ENCODE measurements around the gene MED15.
A peak's percentile ranks its signal among the peaks of the same experiment; 100 is the strongest.

MED15 gene

DNA sequence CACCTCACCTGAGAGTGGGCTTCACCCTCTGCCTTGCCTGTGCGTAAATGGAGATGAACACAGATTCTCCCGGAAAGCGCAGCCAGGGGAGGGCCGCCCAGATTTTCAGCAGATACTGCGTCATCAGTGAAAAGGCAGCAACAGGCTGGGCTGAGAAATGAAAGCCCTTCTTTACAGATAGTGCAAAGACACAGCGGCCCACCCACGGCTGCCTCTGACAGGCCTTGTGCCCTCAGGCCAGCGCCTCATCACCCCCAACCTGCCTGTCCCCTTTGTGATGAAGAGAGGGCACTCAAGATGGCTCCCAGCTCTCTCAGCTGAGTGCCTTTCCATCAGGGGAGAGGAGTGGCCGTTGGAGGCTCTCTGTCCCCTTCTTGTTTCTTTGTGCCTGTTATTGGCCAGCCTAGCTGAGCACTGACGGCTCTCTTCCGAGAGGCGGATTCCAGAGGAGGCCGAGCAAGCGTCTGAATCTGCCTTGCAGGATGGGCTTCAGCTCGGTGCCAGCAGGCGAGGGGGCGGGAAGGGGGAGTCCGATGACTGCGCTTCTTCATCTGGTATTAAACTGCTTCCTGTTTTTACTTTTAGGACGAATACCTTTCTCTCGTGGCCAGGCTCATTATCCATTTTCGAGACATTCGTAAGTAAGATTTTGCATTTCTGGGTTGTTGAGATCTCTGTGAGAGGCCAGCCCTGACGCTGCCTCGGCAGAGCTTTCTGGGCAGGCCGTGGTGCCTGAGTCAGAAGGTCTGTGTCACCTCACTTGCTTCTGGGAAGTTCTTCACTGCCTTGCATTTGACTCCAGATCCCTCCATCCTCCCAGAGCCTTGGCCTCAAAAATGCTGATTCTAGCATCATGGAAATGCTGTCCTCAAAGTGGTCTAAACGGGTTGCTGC is 43.7 kb downstream of the MED15 start:
- no peak for DNase-seq (ENCODE audit: low read depth, low spot score)
- peak overlapping the region; percentile 5 for H3K9ac ChIP-seq (ENCODE audit: insufficient read length)

DNA sequence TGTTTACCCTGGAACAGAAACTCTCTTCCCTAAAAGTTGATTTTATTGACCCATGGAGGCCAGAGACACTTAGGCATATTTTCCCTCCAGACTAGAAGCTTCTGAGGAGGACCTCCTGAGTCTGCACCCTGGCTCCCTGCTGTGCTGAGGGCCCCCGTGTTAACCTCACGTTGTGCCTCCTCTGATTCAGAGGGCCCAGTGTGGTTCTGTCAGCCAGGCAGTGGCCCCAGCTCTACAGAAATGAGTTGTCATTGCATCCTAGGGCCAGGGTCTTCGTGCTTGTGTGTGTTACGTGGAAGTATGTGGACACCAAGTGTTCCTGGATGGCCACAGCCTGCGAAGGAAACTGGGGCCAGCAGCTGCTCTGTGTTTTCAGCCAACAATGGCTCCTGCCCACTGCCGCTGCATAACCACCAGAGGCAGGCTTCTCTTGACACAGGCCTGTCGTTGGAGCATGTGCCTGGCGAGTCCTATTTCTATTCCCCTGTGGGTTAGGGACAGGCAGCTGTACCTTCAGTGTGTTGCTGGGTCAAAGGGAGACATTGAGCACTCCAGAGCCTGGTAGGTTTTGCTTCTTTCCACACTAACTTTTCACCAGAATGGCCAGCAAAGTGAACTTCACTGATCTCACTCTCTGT is 44.5 kb downstream of the MED15 start:
- no peak overlapping the region for H3K9ac ChIP-seq (ENCODE audit: insufficient read length)
- no peak for DNase-seq (ENCODE audit: low read depth, low spot score)
- H3K27ac ChIP-seq: 0 out of 2 replicates have a peak overlapping the region, but pooled peaks have one; percentile 49
- TF ChIP-seq EZH2 (IDR thresholded peaks at IDR 0.05) (no peak), FOXP2 (optimal IDR thresholded peaks at IDR 0.05; ENCODE audit: control extremely low read depth, extremely low read length, insufficient read depth) (no peak), POLR2AphosphoS5 (IDR thresholded peaks at IDR 0.05; ENCODE audit: borderline replicate concordance, low read depth, low read length) (no peak)
- H3K9me3 ChIP-seq (ENCODE audit: low read depth, low read length): no peaks in the 10 kb centered on the region
- peaks cover 55% of the 10 kb centered on the region for H3K36me3 ChIP-seq (ENCODE audit: insufficient read depth, low read length)
- H3K4me3 ChIP-seq: no peak overlapping the region

More for the DNA sequence above, 43.7 kb downstream of the MED15 start:
- peaks cover 48% of the 10 kb centered on the region for H3K36me3 ChIP-seq (ENCODE audit: insufficient read depth, low read length)
- H3K4me3 ChIP-seq: no peak overlapping the region
- no peak for TF ChIP-seq POLR2AphosphoS5 (IDR thresholded peaks at IDR 0.05; ENCODE audit: borderline replicate concordance, low read depth, low read length)
- TF ChIP-seq FOXP2 (optimal IDR thresholded peaks at IDR 0.05; ENCODE audit: control extremely low read depth, extremely low read length, insufficient read depth): no peak
- no peak for TF ChIP-seq EZH2 (IDR thresholded peaks at IDR 0.05)
- no peaks in the 10 kb centered on the region for H3K9me3 ChIP-seq (ENCODE audit: low read depth, low read length)
- peak overlapping the region; percentile 49 for H3K27ac ChIP-seq

DNA sequence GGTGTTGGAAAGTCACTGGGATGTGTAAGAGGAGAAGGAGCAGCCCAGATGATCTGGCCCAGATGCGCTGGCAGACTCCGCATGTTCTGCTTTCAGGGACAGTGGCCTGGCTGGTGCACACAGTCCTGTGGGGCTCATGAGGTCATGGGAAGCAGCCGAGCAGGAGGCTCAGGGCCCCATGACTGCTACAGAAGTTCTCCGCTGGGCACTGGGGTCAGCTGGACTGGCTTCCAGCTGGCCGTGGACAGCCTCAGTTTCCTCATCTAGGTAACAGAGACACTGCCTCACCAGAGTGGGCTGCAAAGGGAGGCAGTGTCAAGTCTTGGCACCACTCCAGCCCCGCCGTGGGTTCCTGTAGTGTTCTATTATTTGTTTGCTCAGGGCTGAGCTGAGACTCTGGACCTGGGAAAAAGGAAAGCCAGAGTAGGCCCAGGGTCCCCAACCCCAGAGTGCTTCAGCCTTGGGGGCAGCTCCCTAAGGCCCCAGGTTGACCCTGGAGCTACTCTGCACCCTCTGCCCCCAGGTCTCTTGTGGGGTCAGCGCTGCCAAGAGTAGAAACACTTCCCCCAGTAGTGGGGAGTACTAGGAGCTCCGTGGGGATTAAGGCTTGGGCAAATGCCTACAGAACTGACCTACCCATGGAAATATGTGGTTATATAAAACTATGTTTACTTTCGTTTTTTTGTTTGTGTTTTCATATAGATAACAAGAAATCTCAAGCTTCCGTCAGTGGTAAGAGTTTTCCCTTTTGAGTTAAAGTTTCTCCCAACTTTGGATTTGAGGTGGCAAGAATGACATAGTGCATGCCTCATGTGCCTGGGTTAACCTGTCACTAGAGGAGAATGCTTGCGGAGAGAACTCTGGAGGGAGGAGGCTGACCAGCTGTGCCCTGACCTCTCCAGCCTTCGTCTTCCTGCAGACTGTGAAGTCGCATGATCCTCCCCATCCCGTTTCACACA is 45.3 kb downstream of the MED15 start:
- Histone ChIP-seq H3K4me3 (no peak overlapping the region), H3K27ac (no peak overlapping the region)

DNA sequence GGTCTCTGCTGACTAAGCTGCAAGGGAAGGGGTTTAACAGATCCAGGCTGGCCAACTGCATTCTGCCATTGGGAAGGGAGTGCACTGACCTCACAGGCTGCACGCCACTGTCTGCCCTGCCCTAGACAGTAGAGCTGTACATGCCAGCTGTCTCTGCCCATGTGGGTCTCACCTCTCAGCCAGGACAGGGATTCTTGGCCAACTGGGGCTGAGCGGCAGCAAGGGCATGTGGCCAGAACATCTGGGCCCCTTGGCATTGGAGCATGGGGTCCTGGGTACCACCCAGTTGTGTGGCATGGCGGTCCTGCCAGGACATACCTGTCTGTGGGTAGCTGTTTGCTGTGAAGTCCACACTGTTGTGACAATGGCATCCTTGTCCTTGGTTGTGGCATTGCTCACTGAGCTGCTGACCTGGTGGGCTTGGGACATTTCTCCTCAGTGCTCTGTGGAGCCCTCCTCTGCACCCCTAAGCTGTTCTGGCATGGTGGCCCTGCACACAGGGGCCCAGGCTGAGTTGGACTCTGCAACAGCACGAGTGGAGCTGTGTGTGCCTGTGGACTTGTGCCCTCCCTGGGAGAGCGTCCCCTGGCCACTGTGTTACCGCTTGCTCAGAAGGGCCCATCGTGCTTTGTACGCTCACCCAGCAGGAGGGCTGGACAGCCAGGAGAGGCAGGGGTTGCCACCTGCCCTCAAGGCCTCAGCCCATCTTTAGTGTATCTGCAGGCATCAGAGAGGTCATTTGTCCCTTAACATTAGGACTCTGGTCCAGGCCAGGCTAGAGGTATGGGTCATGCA is 46.7 kb downstream of the MED15 start:
- Histone ChIP-seq H3K9ac (ENCODE audit: insufficient read length) (no peak overlapping the region), H3K9me3 (ENCODE audit: low read depth, low read length) (no peaks in the 10 kb centered on the region), H3K36me3 (ENCODE audit: insufficient read depth, low read length) (peaks cover 77% of the 10 kb centered on the region), H3K4me3 (no peak overlapping the region), H3K27ac (no peak overlapping the region)
- TF ChIP-seq EZH2 (IDR thresholded peaks at IDR 0.05) (no peak), FOXP2 (optimal IDR thresholded peaks at IDR 0.05; ENCODE audit: control extremely low read depth, extremely low read length, insufficient read depth) (no peak), POLR2AphosphoS5 (IDR thresholded peaks at IDR 0.05; ENCODE audit: borderline replicate concordance, low read depth, low read length) (no peak)
- DNase-seq (ENCODE audit: low read depth, low spot score): no peak

More for the DNA sequence above, 45.3 kb downstream of the MED15 start:
- no peak for DNase-seq (ENCODE audit: low read depth, low spot score)
- Histone ChIP-seq H3K9me3 (ENCODE audit: low read depth, low read length) (no peaks in the 10 kb centered on the region), H3K36me3 (ENCODE audit: insufficient read depth, low read length) (peaks cover 63% of the 10 kb centered on the region), H3K9ac (ENCODE audit: insufficient read length) (no peak overlapping the region)
- no peak for TF ChIP-seq FOXP2 (optimal IDR thresholded peaks at IDR 0.05; ENCODE audit: control extremely low read depth, extremely low read length, insufficient read depth)
- TF ChIP-seq EZH2 (IDR thresholded peaks at IDR 0.05): no peak
- no peak for TF ChIP-seq POLR2AphosphoS5 (IDR thresholded peaks at IDR 0.05; ENCODE audit: borderline replicate concordance, low read depth, low read length)

DNA sequence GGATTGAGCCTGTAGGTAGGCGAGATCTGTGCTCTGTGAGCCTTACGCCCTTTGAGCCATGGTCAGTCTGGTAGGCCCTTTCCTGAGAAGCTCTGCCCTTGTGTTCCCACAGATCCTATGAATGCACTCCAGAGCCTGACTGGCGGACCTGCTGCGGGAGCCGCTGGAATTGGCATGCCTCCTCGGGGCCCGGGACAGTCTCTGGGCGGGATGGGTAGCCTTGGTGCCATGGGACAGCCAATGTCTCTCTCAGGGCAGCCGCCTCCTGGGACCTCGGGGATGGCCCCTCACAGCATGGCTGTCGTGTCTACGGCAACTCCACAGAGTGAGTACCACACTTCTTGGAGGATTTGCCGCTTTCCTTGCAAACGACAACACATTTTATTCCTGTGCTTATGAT is 47.4 kb downstream of the MED15 start:
- no peak overlapping the region for H3K4me3 ChIP-seq
- no peak overlapping the region for H3K27ac ChIP-seq
- peaks cover 84% of the 10 kb centered on the region for H3K36me3 ChIP-seq (ENCODE audit: insufficient read depth, low read length)
- TF ChIP-seq POLR2AphosphoS5 (IDR thresholded peaks at IDR 0.05; ENCODE audit: borderline replicate concordance, low read depth, low read length) (no peak), FOXP2 (optimal IDR thresholded peaks at IDR 0.05; ENCODE audit: control extremely low read depth, extremely low read length, insufficient read depth) (no peak), EZH2 (IDR thresholded peaks at IDR 0.05) (no peak)
- no peaks in the 10 kb centered on the region for H3K9me3 ChIP-seq (ENCODE audit: low read depth, low read length)
- DNase-seq (ENCODE audit: low read depth, low spot score): no peak
- H3K9ac ChIP-seq (ENCODE audit: insufficient read length): no peak overlapping the region

DNA sequence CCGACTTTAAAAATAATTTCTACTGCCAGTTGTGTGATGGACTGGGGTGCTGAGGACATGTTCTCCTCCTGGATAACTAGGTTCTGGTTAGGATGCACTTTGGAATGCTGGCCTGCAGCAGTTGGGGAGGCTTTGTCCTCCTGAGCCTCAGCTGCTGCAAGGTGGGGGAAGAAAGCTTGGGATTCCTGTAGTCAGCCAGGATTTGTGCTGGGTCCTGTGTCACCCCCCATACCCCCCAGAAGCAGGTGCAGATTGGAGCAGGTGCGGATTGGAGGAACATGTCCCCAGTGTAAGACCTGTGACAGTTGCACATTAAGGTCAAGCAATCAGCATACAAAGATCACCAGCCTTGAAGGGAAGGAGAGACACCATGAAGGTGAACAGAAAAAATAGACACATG is 51.1 kb downstream of the MED15 start:
- Histone ChIP-seq H3K9me3 (ENCODE audit: low read depth, low read length) (no peaks in the 10 kb centered on the region), H3K27ac (no peak overlapping the region), H3K36me3 (ENCODE audit: insufficient read depth, low read length) (peaks cover 60% of the 10 kb centered on the region), H3K4me3 (no peak overlapping the region), H3K9ac (ENCODE audit: insufficient read length) (no peak overlapping the region)
- DNase-seq (ENCODE audit: low read depth, low spot score): no peak
- no peak for TF ChIP-seq FOXP2 (optimal IDR thresholded peaks at IDR 0.05; ENCODE audit: control extremely low read depth, extremely low read length, insufficient read depth)
- TF ChIP-seq EZH2 (IDR thresholded peaks at IDR 0.05): no peak
- TF ChIP-seq POLR2AphosphoS5 (IDR thresholded peaks at IDR 0.05; ENCODE audit: borderline replicate concordance, low read depth, low read length): no peak

DNA sequence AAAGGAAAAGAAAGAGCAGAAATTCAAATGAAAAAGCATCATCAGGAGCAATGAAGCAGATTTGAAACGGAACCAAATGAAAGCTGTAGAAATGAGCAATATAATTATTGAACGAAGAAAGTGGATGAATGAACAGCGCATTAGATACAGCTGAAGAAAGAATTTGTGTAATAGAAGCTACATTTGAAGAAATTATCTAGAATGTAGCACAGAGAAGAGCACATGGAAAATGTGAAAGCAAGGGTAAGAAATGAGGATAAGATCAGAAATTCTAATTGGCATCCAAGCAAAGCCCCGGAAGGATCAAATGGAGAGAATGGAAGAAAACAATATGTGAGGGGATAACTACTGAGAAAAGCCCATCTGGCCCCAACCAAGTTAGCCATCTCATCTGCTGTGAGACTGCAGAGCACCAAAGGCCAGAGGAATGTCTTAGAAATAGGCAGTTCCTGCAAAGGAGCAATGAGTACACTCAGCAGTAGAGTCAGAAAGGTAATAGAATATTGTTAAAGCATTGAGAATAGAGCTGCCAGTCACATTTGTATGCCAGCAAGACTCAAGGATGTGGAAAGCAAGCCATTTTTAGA is 51.9 kb downstream of the MED15 start:
- Histone ChIP-seq H3K27ac (no peak overlapping the region), H3K9me3 (ENCODE audit: low read depth, low read length) (no peaks in the 10 kb centered on the region), H3K36me3 (ENCODE audit: insufficient read depth, low read length) (peaks cover 56% of the 10 kb centered on the region), H3K4me3 (no peak overlapping the region), H3K9ac (ENCODE audit: insufficient read length) (no peak overlapping the region)
- TF ChIP-seq POLR2AphosphoS5 (IDR thresholded peaks at IDR 0.05; ENCODE audit: borderline replicate concordance, low read depth, low read length) (no peak), EZH2 (IDR thresholded peaks at IDR 0.05) (no peak), FOXP2 (optimal IDR thresholded peaks at IDR 0.05; ENCODE audit: control extremely low read depth, extremely low read length, insufficient read depth) (no peak)
- no peak for DNase-seq (ENCODE audit: low read depth, low spot score)

All from SK-N-MC (cell line).